Iris pigment epithelial cell (primary cell): Measurements from ENCODE around the gene DAP.

ENCODE experiments used
- DNase-seq: peaks from one replicate; pipeline ENCODE4 v3.0.0-alpha.2; 2011; ENCODE audit warnings: low read depth

The DAP gene

DNA sequence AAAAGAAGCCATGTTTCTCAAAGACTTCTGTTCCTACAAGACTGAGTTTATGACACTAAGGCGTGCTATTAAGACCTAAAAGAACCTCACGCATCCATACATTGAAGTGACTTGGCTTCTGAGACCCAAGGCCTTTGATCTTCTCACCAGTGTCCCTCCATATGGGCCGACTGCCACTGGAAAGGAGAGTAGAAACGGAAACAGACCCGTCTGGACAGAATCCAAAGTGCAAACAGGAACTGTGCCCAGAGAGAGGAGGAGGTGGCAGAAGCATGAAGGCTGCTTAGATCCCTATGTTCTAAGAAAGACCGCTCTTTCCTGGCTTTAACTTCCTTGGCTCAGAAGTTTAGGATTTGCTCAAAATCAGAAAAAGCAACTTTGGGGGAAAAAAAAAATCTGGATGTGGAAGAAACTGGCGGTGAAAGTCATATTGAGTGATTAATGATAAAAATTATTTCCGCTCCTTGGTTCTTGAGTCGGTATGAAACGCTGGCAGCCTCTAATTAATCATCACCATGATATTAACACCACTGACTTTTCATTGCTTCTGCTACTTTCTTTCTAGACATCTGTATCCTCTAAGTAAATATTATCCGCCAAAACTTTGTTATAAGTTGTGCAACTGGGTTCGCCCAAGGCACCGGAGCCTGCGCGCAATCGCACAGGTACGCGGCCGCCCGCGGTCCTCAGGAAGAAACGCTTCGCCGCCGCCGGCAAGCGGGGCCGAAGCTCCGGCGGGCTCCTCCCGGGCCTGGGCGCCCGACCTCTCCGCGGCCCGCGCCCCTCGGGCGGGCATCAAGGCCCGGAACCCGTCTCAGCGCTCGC lies 726 bp downstream of the DAP start:
- DNase-seq, result peak; percentile 56

DNA sequence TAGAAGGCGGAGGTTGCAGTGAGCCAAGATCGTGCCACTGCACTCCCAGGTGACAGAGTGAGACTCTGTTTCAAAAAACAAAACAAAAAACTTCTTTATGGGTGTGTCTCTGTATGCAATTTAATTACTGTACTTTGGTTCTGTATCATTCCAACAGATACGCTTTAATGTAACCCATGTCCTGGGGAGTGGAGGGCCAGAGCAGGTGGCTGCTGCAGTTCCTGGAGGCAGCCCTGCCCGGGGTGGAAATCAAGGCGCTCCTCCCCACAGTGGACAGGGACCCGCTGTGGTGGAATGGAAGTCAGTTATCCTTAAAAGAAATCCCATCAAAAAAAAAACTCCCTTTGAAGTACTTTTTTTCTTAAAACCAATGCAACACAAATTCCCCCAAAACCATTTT lies 1.9 kb downstream of the DAP start:
- DNase-seq, result no peak

DNA sequence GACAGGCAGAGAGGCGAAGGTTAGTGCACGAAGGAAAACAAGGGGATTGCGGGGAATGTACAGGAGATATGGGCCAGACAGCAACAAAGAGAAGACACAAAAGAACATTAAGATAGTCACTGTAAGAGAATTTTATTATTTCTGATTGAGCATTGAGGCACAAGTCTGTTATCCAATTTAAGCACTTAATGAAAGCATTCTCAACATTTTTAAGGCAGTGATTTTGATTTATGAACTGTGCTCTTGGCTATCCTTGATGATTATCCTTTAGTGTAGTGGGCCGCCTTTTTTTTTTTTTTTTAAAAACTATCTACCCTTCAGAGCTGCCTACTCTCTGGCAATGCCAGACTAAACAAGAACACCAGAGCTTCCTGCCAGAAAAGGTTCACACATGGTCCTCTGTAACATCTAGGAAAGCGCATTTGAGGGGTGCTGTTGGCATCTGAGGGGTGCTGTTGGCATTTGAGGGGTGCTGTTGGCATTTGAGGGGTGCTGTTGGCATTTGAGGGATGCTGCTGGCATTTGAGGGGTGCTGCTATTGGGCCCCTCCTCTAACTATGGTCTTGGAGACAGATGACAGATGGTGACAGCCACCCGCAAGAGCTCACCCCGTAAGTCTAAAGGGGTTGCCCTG lies 3.0 kb downstream of the DAP start:
- DNase-seq, result no peak

DNA sequence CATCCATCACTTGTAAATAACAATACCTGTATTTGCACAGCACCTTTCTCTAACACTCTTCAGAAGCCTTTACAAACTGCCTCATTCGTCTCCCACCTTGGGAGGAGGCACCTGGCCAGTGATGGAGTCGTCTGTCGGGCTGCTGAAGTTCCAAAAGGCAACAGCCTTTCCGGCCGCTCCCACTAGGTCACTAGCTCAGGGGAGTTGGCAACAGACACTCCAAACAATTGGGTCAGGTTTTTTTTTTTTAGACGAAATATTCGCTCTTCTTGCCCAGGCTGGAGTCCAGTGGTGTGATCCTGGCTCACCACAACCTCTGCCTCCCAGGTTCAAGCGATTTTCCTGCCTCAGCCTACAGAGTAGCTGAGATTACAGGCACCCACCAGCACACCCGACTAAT lies 4.0 kb downstream of the DAP start:
- no peak for DNase-seq

DNA sequence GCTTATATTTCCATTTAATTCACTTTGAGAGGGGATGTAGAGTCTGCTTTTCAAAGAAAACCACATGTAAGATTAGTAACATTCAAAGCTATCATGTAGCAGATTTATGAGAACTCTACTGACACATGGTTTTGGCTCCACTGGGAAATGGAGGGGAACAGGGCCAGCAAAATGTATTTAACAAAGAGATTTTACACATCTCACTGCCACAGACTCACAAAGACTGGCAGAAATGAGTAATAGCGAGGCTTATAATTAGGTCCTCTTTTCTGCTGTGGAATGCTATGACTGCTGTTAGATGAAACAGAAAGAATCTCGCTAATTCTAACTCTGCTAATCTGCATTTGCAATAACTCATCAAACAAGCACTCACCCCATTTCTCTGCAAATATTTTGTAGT lies 4.5 kb downstream of the DAP start:
- DNase-seq, result peak; percentile 62

DNA sequence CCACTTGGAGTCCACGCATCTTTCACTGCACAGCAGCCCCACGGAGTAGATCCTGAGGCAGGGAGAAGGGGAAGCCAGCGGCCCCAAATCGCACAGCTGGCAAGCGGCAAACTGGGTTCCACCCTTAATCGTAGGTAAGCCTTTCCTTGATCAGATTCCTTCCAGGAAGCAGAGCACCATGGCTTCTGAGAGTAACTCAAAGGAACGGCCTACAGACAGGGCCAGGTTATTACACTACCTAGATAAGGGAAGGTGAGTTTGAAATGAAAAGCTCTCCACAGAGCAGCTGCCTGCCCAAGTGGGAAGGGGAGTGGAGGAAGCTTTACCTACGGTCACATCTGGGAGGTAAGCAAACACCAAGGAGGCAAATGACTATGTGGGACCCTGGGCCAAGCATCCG lies 7.9 kb downstream of the DAP start:
- DNase-seq, result no peak

DNA sequence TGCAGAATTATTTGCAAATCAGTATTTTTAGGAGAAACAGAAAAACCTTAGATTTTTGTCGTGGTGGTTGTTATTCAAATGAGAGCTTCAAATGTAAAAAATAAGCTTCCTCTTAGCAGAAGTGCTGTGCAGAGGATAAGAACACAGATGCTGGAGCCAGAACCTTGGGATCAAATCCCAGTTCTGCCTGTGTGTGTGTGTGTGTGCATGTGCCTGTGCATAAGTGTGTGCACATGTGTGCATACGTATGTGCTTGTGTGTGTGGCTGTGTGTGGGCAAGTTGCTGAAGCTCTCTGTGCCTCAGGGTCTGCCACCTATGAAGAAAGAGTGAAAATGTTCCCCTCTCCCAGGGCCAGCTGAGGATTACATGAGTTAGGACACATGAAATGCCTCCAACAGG lies 8.6 kb downstream of the DAP start:
- DNase-seq, result no peak

DNA sequence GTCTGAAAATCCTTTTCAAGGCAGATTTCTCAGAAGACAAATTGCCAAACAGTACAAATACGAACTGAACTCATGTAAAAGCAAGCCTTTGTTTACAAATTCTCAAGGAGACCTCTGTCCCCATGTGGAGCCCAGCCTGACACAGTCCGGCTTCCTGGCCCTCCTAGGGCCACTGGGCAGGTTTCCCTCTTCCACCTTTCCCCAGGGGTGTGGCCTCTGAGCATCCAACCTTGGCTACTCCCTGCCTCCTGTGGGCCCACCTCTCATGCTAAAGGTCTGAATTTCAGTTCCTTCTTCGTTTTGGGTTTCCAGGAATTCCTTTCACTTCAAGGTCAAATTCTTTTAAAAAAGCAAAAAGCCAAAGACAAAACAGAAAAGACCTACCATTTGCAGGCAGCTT lies 10.1 kb downstream of the DAP start:
- DNase-seq, result no peak

DNA sequence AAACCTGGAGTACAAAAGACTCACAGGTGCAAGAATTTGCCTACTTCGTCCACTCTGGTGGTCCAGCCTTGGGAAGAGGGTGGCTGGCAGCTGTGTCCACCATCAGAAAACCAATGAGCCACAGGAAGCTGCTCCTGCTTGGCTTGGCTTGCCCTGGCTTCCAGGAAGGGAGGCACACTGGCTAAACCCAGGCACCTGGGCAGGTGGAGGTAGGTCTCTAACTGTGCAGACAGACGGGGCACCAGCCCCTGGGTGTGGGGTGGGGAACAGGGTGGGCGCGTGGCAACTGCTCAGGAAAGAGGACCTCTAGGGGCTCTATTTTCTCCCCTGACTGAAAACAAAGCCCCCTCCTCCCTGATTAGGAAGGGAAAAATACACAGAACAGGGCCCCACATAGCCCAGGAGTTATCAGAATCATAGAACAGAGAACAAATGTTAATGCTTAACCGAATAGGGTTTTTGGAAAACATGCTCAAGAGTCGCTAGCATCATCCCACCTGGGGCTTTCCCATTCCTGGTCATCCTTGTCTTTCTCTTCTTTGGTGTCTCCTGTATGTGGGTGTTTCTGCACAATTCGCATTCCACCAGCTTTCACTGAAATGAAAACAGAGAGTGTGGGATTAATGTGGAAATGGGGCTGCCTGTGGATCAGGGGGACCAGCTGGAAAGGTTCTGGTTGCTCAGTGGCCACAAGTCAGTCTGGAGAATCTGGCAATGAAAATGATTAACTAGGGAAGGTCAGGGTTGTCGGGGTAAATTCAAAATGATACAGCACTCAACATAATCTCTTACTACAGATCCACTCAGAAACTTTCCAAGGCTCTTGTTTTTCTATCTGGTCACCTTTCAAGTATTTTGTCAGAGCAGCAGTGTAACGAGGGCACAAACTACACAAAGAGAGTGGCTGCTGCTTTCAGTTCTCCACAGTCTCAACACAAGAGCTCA lies 13.1 kb downstream of the DAP start:
- DNase-seq, result no peak

DNA sequence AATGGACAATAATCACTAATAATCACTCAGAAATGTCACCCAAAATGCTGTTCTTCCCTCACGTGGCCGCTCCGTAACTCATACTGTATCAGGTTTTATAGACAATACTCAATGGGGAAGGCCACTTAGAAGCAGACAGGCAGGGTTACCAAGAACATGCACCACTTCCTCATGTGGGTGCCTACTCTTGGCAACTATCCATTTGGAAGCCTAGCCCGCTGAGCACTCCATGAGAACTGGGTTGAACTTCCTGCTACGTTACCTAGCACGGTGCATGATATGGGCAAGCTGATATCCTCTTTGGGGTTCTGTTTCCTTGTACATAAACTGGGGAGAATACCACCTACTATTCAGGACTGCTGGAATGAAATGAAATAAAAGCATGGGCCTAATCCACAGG lies 14.3 kb downstream of the DAP start:
- no peak for DNase-seq

DNA sequence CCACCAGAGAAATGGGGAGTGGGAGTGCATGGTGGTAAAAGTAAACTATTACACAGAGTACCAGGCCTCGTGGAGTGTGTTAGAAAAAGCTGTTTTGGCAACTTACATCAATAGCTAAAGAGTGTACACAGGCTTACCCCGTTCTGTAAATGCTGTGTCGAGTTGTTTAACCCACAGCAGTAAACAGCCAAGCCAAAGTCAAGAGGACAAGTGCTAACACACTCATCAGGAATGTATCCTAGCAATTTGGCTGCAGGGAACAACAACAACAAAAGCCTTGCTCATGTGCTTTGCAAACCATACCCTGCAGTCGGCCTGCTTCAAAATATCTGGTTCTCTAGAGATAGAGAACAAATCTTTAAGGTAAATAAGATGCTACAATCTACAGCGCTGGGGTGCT lies 15.9 kb downstream of the DAP start:
- peak; percentile 63 for DNase-seq

DNA sequence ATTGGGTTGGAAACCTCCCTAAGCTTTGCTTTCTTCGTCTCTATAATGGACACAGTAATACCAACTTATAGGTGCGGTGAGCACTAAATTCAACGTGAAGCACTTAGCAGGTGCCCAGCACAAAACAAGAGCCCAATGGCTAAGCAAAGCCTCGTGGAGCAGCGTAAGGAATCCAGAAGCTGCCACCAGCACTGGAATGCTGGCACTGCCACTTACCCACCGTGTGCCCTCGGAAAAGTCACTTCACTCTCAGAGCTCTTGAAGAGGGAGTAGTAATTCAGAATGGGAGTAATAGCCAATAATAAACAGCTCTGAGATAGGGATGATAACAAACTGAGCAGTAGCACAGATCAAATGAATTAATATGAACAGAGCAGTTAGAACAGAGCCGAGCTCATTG lies 16.4 kb downstream of the DAP start:
- DNase-seq, result no peak

DNA sequence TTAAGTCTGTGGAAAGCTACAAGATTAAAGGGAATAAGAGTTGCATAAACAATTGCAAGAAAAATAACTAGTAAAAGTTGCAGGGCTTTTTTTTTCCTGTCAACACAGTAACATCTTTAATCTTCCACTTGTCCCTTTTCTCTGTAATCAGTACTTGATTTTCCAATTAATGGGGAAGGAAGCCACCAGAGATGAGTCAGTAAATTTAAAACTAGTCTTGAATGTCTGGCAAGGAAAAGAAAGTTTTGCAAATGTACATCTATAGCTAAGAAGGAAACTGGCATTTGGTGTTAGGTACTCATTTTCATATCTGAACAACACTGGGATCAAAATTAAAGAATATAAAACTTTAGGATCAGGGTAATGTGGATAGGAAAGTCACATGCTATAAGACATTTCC lies 17.1 kb downstream of the DAP start:
- DNase-seq, result no peak

DNA sequence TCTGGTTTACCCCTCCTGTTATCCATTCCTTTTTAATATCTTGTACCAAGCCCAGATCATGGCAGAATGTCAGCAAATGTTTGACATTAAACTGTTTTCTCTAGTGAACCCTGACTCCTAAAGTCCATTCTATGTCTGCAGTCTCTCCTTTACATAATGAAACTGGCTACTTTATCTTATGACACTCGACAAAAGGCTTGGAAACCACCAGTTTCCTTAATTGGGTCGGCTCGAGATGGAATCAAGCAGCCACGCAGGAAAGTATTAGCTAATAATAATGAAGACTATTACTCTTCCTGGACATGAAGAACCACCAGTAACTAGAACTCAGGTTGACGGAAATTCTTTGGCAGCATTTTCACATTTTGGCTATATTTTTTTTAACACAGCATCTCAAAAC lies 17.5 kb downstream of the DAP start:
- no peak for DNase-seq

DNA sequence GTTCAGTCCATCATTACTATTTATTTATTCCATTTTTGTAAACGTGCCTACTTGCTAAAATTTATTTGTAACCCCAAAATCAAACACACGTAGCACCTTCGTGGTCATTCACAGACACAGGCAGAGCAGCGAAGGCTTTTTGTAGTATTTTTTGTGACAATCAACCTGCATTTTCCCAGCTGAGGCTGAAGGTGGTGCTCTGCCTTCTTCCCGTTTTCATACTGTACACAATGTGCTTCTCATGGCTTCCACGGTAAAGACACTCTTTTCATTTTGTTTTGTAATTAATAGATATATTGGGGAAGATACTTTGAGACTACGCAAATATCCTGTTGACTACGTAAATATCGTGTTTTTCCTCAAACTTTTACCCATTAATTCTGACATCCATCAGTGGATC lies 19.4 kb downstream of the DAP start:
- no peak for DNase-seq

DNA sequence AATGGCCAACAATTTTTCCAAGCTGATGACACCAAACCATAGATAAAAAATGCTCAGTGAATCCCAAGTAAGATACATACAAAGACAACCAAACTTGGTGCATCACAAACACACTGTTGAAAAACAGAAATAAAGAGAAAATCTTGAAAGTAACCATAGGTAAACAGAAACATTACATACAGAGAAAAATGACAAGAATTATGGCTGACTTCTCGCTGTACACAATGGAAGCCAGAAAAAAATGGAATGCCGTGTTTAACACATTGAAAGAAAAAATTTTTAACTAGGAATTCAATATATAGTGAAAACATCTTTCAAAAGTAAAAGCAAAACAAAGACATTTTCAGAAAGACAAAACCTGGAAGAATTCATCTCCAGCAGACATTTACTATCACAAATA lies 20.6 kb downstream of the DAP start:
- DNase-seq, result no peak

DNA sequence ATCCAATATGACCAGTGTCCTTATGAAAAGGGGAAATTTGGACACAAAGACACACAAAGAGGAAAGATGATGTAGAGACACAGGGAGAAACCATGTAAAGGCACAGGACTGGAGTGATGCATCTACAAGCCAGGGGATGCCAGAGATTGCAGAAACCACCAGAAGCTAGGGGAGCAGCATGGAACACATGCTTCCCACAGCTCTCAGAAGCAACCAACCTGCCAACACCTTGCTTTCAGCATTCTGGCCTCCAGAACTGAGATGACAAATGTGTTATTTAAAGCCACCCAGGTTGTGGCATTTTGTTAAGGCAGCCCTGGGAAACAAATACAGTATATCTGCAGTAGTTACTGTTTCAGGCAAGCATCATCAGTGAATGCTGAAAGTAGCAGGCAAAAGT lies 23.2 kb downstream of the DAP start:
- no peak for DNase-seq

DNA sequence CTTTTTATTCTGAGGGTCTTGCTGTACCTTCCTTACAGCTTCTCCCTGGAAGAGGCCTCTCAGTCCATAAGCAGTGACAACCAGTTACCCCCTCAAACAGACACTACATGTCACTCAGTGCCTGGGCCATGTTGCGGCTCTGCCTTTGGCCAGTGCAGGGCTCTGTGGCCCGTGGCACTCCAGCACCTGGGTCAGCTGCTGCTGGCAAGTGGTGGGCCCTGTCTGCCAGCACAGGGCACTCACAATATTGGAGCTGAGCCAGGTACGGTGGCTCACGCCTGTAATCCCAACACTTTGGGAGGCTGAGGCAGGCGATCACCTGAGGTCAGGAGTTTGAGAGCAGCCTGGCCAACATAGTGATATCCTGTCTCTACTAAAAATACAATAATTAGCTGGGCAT lies 24.2 kb downstream of the DAP start:
- DNase-seq, result no peak

DNA sequence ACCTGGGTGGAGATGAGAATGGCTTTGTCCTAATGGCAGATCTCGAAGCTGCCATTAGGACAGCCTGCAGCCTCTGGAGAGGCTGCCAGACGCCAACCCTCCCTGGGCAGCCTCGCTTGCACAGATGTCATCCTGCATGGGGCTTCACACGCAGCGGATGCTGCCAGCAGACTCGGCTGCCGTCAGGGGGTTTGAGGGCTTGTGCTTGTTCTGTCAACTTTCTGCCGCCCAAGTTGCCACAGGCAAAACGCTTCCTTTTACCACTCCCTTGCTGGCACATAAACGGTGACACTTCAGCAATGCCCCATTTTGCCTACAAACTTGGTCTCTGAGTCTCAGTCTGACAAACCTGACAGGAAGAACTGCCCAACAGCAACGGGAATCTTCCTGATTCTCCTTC lies 24.7 kb downstream of the DAP start:
- no peak for DNase-seq

DNA sequence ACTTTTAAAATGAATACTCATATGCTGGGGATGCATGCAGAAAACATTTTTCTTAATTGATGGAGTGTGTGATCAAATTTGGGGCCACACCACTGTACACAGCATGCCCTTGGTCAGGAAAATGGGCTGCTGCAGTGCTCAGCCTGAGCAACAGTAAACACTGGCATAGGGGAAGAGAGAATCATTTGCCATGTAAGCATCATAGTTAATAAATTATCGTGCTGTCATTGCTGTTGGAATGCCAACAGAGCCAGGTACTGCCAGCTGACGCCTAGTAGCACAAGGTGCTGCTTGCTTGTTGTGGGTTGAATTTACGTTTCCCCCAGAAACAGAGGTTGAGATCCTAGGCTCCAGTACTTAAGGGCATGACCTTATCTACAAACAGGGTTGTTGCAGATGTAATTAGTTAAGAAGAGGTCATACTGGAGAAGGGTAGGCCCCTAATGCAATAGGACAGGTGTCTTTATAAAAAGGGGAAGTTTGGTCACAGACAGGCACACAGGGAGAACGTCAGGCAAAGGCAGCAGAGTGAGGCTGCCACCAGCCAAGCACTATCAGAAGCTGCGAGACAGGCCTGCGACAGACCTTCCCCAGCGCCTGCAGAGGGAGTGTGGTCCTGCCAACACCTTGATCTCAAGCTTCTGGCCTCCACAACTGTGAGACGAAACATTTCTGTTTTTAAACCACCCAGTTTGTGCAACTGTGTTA lies 25.3 kb downstream of the DAP start:
- DNase-seq, result no peak

DNA sequence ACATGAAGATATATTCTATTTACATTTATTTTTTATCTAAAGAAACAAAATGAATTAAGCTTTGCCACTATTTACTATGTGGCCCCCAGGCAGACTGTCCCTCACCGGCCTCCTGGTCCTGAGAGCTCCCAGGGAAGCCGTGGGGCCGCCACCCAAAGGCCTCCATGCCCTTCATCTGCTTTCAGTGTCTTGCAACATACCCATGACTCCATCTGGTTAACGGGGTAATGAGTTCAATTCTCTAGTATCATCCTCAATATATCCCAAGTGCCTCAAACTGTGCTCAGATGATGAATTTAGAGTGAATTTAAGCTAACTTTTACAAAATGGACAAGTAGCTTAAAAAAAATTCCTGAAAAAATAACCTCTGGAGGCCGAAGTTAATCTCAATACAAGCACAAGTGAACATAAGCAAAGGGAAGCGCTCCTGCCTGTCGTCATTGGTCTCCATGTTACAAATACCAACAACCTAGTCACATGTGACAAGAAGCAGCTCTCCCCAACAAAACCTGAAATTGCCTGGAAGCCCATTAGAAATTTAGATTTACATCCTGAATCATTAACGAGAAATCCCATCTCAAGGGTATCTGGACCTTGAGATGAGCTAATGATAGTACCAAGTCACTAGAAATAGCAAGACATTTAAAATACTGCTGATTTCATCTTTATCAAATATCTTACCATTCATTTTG lies 26.1 kb downstream of the DAP start:
- DNase-seq, result no peak
